Stimulated activated CD8-positive, alpha-beta memory T cell treated with anti-CD3 and anti-CD28 coated beads, Interleukin-4, amount 100 ng/mL, for 1 hour (primary cell): ENCODE data around the gene OBP2A.

Source experiments
- DNase-seq, 2 donors: peaks; one replicate each; pipeline ENCODE4 v3.0.0-alpha.2; 2020; ENCODE audit warnings: low read depth in 2 of 2, low spot score in 1 of 2

OBP2A gene

GRCh38 chr9:135551031-135551430 is 5.1 kb downstream of the OBP2A start:
- DNase-seq = no peak

GRCh38 chr9:135551456-135551855 is 5.5 kb downstream of the OBP2A start:
- DNase-seq = no peak

- DNase-seq = no peak
These were observed 6.2 kb downstream of the OBP2A start for GRCh38 chr9:135552021-135552697.

GRCh38 chr9:135552698-135553171 is 6.8 kb downstream of the OBP2A start:
- DNase-seq = no peak

- DNase-seq = no peak
These were observed 8.8 kb downstream of the OBP2A start for GRCh38 chr9:135554718-135555117.

GRCh38 chr9:135555203-135555602 is 9.3 kb downstream of the OBP2A start:
- DNase-seq = no peak

- DNase-seq = no peak
These were observed 10.0 kb downstream of the OBP2A start for GRCh38 chr9:135555910-135556309.

GRCh38 chr9:135559606-135560005 is 13.7 kb downstream of the OBP2A start:
- no peak for DNase-seq

- no peak for DNase-seq
These were observed 15.7 kb downstream of the OBP2A start, which contains the start of gene PAEP for GRCh38 chr9:135561391-135562234. TSS of gene PAEP (plus strand) at chr9:135561756.

- no peak for DNase-seq
These were observed 16.4 kb downstream of the OBP2A start for GRCh38 chr9:135562235-135562745.

GRCh38 chr9:135563039-135563476 is 17.1 kb downstream of the OBP2A start:
- DNase-seq = no peak

- no peak for DNase-seq
These were observed 17.9 kb downstream of the OBP2A start for GRCh38 chr9:135563858-135564257.

GRCh38 chr9:135565141-135565628 is 19.3 kb downstream of the OBP2A start:
- DNase-seq = no peak

GRCh38 chr9:135565636-135566035 is 19.7 kb downstream of the OBP2A start:
- no peak for DNase-seq

- no peak for DNase-seq
These were observed 20.6 kb downstream of the OBP2A start for GRCh38 chr9:135566552-135566951.

- no peak for DNase-seq
These were observed 21.4 kb downstream of the OBP2A start for GRCh38 chr9:135567311-135567710.

- no peak for DNase-seq
These were observed 22.1 kb downstream of the OBP2A start for GRCh38 chr9:135568026-135568425.

- no peak for DNase-seq
These were observed 24.5 kb downstream of the OBP2A start for GRCh38 chr9:135570456-135570855.

- DNase-seq = no peak
These were observed 26.3 kb downstream of the OBP2A start for GRCh38 chr9:135572233-135572632.

- no peak for DNase-seq
These were observed 27.2 kb downstream of the OBP2A start for GRCh38 chr9:135573124-135573523.

GRCh38 chr9:135574331-135574730 is 28.4 kb downstream of the OBP2A start:
- no peak for DNase-seq

GRCh38 chr9:135574943-135575342 is 29.0 kb downstream of the OBP2A start:
- DNase-seq = no peak
